GM12801 (cell line): ENCODE results near the gene RPN2.

Experiments
- CTCF ChIP-seq: IDR thresholded peaks from one replicate; pipeline ENCODE4 v1.5.1; 2011; ENCODE audit warnings: control low read depth; ENCODE audit not compliant: insufficient read length; ENCODE audit errors: extremely low read depth

RPN2 gene

DNA sequence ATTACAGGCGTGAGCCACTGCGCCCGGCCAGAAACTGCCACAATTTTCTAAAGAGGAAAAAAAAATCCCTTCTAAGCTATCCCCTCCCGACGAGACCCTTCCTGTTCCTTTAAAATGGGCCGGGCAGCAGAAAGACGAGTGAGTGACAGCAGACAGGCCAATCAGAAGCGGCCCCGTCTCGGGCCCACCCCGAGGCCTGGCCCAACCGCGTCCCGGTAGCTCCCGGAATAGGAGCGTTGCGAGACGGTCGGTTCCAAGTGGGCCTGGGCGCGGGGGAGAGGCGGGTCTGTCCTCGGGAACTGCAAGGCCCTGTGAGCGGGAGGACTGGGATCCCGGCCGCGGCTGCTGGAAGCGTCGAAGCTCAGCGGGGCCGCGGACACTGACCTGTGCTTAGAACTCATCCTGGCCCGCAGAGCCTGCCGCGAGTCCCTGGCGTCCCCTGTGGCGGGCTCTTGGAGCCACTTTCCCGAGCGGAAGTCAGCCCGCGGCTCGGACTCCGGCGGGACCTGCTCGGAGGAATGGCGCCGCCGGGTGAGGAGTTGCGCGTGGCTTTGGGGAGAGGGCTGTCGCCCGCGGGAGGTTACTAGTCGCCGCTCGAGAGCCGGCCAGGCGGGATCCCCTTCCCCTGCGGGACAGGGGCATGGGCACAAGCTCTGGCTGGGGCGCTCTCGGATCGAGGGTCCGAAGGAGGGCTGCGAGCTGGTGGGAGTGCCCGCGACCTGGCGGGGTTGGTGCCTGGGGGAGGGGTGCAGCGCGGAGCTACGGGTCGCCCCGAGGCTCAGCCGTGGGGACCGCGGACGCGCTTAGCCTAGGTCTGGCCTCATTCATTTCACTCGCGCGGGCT lies at the start of gene RPN2, which contains the start of gene MROH8:
Gene RPN2 (plus strand): TSS at position 492 of the 844 bp plus-strand sequence. CDS start 27 bp downstream, at position 519.
Gene MROH8 (minus strand): TSS at position 710 of the 844 bp plus-strand sequence.
- TF ChIP-seq CTCF = no peak

- no peak for TF ChIP-seq CTCF
These were observed 47.6 kb upstream of the RPN2 start for GRCh38 chr20:37131486-37131885.

GRCh38 chr20:37133952-37134351 lies 45.2 kb upstream of the RPN2 start:
- no peak for TF ChIP-seq CTCF

DNA sequence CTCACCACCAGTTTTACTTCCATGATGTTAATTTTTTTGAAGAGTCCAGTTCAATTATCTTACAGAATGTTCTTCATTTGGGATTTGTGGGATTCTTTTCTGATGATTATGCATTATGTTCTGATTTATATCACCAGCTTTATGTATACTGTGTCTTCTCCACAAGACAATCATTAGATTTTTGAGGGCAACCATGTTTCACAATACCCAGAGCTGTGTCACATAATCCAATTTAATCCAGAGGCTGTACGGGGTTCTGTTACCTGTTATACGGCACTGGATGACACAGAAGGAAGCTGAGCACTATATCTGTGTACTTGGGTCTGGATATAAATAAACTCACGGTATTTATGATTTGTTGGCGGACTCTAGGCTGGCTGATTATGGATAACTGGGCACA lies 41.6 kb upstream of the RPN2 start:
- no peak for TF ChIP-seq CTCF

DNA sequence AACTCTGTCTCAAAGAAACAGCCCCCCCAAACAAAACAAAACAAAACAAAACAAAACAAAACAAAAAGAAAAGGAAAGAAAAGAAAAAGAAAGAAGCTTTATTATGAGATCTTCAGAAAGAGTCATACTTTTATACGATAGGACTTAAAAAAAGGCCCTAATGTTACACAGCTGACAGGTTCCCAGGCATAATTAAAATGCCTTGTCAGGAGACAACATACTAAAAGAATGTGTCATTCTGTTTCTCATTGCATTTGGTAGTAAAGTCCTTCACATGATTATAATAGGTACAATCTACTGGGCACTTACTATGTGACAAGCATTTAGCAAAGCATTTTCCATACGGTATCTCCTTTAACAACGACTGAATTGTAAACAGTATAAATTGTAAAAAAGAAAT lies 36.4 kb upstream of the RPN2 start:
- no peak for TF ChIP-seq CTCF

GRCh38 chr20:37144856-37145404 lies 34.2 kb upstream of the RPN2 start:
- no peak for TF ChIP-seq CTCF

DNA sequence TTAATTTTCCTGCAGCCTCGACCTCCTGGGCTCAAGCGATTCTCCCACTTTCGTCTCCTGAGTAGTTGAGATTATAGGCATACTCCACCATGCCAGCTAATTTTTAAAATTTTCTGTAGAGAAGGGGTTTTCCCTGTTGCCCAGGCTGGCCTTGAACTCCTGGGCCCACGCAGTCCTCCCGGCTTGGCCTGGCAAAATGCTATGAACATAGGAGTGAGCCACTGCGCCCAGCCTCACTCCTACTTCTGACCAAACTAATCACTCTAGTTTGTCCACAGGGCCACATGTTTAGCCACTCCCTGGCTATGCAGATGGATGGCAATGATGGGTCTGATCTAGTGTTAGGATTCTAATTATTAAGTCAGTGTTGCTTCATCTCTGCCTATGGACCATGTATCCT lies 31.9 kb upstream of the RPN2 start:
- no peak for TF ChIP-seq CTCF
